ENCODE measurements around the gene TFCP2.

- peak; percentile 54 for TF ChIP-seq POLR2A (IDR thresholded peaks at IDR 0.05)
- peak; percentile 70 to 83 (median 79) for TF ChIP-seq CTCF (IDR thresholded peaks at IDR 0.05)
- TF ChIP-seq EP300 (IDR thresholded peaks at IDR 0.05; ENCODE audit: low read depth) = no peak
- peak; percentile 36 to 69 (median 62) for TF ChIP-seq POLR2AphosphoS5 (IDR thresholded peaks at IDR 0.05)
Measured at GRCh38 chr12:51217968-51218606, 45.2 kb upstream of the TFCP2 start, which contains the start of gene POU6F1.

Measured in transverse colon (tissue), 4 donors.